K562 (cell line): Measurements from ENCODE around the gene AP1G1. TPM values are rescaled to one million over a fixed set of nuclear protein-coding genes. Genes with fewer than 3 reads are reported as not detected.

Source experiments
- ATF7 ChIP-seq: fragments of 450-650 bp; IDR thresholded peaks from 2 replicates; pipeline ENCODE4 v1.7.1; 2014; ENCODE audit warnings: mild to moderate bottlenecking, moderate library complexity
- CXXC5 ChIP-seq: fragments of 250-450 bp; sonication (Bioruptor Pico); IDR thresholded peaks from 2 replicates; pipeline ENCODE4 v1.8.0; 2022; ENCODE audit warnings: inconsistent platforms, mild to moderate bottlenecking, moderate library complexity
- EGR1 ChIP-seq: fragments of 450-650 bp; conservative IDR thresholded peaks from 2 replicates; pipeline ENCODE4 v1.6.1; 2017; ENCODE audit warnings: mild to moderate bottlenecking
- FOXM1 ChIP-seq, 2 experiments: fragments of 450-650 bp in 1 of 2; sonication (generic) in 1 of 2; formaldehyde crosslinking in 1 of 2; IDR thresholded peaks; 2 replicates each; pipeline versions ENCODE4 v1.6.1 to v1.9.0; 2017 to 2022; ENCODE audit warnings: low read depth in 2 of 2, mild to moderate bottlenecking in 2 of 2, missing genetic modification reagents in 1 of 2, moderate library complexity in 1 of 2
- L3MBTL2 ChIP-seq: fragments of 450-650 bp; IDR thresholded peaks from 2 replicates; pipeline ENCODE4 v1.6.1; 2016; ENCODE audit warnings: mild to moderate bottlenecking, moderate library complexity
- POLR2A ChIP-seq: fragments of 450-650 bp; conservative IDR thresholded peaks from 2 replicates; pipeline ENCODE4 v1.6.1; 2016
- POLR2AphosphoS5 ChIP-seq: IDR thresholded peaks from 2 replicates; pipeline ENCODE4 v1.6.1; 2011; ENCODE audit warnings: mild to moderate bottlenecking, low read depth, low read length, moderate library complexity; ENCODE audit not compliant: control insufficient read depth, insufficient read depth
- SMARCA5 ChIP-seq: fragments of 450-650 bp; IDR thresholded peaks from 2 replicates; pipeline ENCODE4 v1.6.1; 2016
- ZFX ChIP-seq: sonication (generic); formaldehyde crosslinking; IDR thresholded peaks from 2 replicates; pipeline ENCODE4 v1.8.0; 2022; ENCODE audit warnings: mild to moderate bottlenecking, missing genetic modification reagents, moderate library complexity
- ZNF12 ChIP-seq: sonication (generic); formaldehyde crosslinking; IDR thresholded peaks from 2 replicates; pipeline ENCODE4 v1.4.0; 2020; ENCODE audit warnings: mild to moderate bottlenecking, missing genetic modification reagents
- polyA plus RNA-seq, 8 experiments: library from polyadenylated mRNA; depleted of rRNA in 4 of 8; stranded (reverse) in 5 of 8; unstranded in 3 of 8; fragments of >200 nt; fragmentation: Nextera tagmentation in 2 of 8; fragmentation: Illumina TruSeq in 1 of 8; extraction: Ambion mirVana in 2 of 8; extraction: Trizol in 1 of 8; gene quantifications; 2 replicates each; pipeline versions ENCODE4 v1.2.1 to v1.2.3, GENCODE V29; 2011 to 2014; ENCODE audit warnings: inconsistent platforms in 1 of 8, missing spikeins in 1 of 8
- total RNA-seq, 7 experiments: library from RNA; depleted of rRNA in 6 of 7; stranded (reverse); fragments of >200 nt in 6 of 7; fragmentation: Illumina TruSeq in 2 of 7; extraction: Trizol in 2 of 7; gene quantifications; 2 replicates each; pipeline versions ENCODE4 v1.2.1 to v1.2.3, GENCODE V29; 2011 to 2021; ENCODE audit warnings: low replicate concordance in 1 of 7
- TF ChIP-seq, protein P1 (sequence below): fragments of 450-650 bp; IDR thresholded peaks from 2 replicates; pipeline ENCODE4 v1.6.1; 2016; ENCODE audit warnings: mild to moderate bottlenecking, moderate library complexity
- TF ChIP-seq, protein P2 (sequence below): fragments of 450-650 bp; formaldehyde crosslinking; conservative IDR thresholded peaks from 2 replicates; pipeline ENCODE4 v1.4.0; 2022; ENCODE audit warnings: mild to moderate bottlenecking, missing genetic modification characterization

AP1G1 gene
- total and polyA plus RNA-seq, 9 of the 15 experiments (the other 6 are each of a cell fraction or from before 2014, with no cell fraction given), result 7.0 to 59.2 (median 42.0) TPM

DNA sequence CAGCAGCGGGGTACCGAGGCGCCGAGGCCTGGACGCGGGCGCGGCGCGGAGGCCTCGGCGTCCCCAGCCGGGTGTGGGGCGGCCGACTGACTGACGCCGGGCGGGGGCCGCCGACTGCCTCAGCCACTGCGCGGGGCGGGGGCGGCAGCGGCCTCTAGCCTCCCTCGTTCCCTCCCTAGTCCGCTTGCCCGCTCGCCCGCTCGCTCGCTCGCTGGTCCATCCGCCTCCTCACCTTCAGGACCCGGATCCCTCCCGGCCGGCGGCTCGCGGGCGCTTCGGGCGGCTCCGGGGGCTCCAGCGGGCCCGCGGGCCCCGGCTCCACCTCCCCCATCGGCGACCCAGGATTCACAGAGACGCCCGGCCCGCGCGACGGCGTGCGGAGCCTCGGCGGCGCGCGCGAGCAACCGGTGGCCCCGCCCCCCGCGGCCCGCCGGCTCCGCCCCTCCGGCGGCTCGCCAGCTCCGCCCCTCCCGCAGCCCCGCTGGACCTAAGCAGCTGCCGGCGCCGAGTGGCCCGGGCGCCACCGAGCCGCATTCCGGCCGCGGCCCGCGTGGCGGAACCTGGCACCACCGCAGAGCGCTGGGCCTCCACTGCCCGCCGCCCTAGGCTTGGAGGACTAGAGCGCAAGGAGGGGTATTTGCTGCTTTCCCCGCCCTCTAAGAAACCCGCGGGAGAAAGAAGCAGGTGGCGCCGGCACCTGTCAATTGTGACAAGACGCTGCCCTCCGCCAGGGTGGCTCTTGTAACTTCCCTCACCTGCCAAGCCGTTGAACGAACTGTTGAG is 84.9 kb downstream of the AP1G1 start (continued):
- TF ChIP-seq, protein P1, sequence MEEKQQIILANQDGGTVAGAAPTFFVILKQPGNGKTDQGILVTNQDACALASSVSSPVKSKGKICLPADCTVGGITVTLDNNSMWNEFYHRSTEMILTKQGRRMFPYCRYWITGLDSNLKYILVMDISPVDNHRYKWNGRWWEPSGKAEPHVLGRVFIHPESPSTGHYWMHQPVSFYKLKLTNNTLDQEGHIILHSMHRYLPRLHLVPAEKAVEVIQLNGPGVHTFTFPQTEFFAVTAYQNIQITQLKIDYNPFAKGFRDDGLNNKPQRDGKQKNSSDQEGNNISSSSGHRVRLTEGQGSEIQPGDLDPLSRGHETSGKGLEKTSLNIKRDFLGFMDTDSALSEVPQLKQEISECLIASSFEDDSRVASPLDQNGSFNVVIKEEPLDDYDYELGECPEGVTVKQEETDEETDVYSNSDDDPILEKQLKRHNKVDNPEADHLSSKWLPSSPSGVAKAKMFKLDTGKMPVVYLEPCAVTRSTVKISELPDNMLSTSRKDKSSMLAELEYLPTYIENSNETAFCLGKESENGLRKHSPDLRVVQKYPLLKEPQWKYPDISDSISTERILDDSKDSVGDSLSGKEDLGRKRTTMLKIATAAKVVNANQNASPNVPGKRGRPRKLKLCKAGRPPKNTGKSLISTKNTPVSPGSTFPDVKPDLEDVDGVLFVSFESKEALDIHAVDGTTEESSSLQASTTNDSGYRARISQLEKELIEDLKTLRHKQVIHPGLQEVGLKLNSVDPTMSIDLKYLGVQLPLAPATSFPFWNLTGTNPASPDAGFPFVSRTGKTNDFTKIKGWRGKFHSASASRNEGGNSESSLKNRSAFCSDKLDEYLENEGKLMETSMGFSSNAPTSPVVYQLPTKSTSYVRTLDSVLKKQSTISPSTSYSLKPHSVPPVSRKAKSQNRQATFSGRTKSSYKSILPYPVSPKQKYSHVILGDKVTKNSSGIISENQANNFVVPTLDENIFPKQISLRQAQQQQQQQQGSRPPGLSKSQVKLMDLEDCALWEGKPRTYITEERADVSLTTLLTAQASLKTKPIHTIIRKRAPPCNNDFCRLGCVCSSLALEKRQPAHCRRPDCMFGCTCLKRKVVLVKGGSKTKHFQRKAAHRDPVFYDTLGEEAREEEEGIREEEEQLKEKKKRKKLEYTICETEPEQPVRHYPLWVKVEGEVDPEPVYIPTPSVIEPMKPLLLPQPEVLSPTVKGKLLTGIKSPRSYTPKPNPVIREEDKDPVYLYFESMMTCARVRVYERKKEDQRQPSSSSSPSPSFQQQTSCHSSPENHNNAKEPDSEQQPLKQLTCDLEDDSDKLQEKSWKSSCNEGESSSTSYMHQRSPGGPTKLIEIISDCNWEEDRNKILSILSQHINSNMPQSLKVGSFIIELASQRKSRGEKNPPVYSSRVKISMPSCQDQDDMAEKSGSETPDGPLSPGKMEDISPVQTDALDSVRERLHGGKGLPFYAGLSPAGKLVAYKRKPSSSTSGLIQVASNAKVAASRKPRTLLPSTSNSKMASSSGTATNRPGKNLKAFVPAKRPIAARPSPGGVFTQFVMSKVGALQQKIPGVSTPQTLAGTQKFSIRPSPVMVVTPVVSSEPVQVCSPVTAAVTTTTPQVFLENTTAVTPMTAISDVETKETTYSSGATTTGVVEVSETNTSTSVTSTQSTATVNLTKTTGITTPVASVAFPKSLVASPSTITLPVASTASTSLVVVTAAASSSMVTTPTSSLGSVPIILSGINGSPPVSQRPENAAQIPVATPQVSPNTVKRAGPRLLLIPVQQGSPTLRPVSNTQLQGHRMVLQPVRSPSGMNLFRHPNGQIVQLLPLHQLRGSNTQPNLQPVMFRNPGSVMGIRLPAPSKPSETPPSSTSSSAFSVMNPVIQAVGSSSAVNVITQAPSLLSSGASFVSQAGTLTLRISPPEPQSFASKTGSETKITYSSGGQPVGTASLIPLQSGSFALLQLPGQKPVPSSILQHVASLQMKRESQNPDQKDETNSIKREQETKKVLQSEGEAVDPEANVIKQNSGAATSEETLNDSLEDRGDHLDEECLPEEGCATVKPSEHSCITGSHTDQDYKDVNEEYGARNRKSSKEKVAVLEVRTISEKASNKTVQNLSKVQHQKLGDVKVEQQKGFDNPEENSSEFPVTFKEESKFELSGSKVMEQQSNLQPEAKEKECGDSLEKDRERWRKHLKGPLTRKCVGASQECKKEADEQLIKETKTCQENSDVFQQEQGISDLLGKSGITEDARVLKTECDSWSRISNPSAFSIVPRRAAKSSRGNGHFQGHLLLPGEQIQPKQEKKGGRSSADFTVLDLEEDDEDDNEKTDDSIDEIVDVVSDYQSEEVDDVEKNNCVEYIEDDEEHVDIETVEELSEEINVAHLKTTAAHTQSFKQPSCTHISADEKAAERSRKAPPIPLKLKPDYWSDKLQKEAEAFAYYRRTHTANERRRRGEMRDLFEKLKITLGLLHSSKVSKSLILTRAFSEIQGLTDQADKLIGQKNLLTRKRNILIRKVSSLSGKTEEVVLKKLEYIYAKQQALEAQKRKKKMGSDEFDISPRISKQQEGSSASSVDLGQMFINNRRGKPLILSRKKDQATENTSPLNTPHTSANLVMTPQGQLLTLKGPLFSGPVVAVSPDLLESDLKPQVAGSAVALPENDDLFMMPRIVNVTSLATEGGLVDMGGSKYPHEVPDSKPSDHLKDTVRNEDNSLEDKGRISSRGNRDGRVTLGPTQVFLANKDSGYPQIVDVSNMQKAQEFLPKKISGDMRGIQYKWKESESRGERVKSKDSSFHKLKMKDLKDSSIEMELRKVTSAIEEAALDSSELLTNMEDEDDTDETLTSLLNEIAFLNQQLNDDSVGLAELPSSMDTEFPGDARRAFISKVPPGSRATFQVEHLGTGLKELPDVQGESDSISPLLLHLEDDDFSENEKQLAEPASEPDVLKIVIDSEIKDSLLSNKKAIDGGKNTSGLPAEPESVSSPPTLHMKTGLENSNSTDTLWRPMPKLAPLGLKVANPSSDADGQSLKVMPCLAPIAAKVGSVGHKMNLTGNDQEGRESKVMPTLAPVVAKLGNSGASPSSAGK, result peak; percentile 71
- peak; percentile 60 for TF ChIP-seq EGR1
- TF ChIP-seq SMARCA5, result no peak
- TF ChIP-seq ATF7, result peak; percentile 86
- peak; percentile 62 for TF ChIP-seq ZFX
- TF ChIP-seq, protein P2, sequence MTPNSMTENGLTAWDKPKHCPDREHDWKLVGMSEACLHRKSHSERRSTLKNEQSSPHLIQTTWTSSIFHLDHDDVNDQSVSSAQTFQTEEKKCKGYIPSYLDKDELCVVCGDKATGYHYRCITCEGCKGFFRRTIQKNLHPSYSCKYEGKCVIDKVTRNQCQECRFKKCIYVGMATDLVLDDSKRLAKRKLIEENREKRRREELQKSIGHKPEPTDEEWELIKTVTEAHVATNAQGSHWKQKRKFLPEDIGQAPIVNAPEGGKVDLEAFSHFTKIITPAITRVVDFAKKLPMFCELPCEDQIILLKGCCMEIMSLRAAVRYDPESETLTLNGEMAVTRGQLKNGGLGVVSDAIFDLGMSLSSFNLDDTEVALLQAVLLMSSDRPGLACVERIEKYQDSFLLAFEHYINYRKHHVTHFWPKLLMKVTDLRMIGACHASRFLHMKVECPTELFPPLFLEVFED, result no peak
- TF ChIP-seq POLR2AphosphoS5, result peak; percentile 39; the same call in 1 of the 2 replicates
- TF ChIP-seq CXXC5 (CRISPR knock-in tag), result peak; percentile 85
- peak; percentile 53; the same call in 1 of the 2 replicates for TF ChIP-seq POLR2A
- TF ChIP-seq FOXM1 (IDR thresholded peaks at IDR 0.05; ENCODE audit: low read depth), result no peak
- TF ChIP-seq FOXM1 (CRISPR knock-in tag; IDR thresholded peaks at IDR 0.05; ENCODE audit: low read depth), result 0 out of 2 replicates have a peak, but pooled peaks have one; percentile 32
- TF ChIP-seq L3MBTL2, result peak; percentile 84
- TF ChIP-seq ZNF12 (CRISPR knock-in tag), result peak; percentile 55; the same call in 1 of the 2 replicates
